GM12873 (cell line): Measurements from ENCODE around the gene GCK.

Experiments used
- TF ChIP-seq, protein P1 (sequence below): IDR thresholded peaks from 2 replicates; pipeline ENCODE4 v1.5.1; 2012; ENCODE audit warnings: low read depth, mild to moderate bottlenecking, moderate library complexity, low read length, control low read depth; ENCODE audit not compliant: insufficient read depth; ENCODE audit errors: missing control alignments

GCK gene

GRCh38 chr7:44232901-44233715, 43.9 kb upstream of the GCK start:
- TF ChIP-seq, protein P1, sequence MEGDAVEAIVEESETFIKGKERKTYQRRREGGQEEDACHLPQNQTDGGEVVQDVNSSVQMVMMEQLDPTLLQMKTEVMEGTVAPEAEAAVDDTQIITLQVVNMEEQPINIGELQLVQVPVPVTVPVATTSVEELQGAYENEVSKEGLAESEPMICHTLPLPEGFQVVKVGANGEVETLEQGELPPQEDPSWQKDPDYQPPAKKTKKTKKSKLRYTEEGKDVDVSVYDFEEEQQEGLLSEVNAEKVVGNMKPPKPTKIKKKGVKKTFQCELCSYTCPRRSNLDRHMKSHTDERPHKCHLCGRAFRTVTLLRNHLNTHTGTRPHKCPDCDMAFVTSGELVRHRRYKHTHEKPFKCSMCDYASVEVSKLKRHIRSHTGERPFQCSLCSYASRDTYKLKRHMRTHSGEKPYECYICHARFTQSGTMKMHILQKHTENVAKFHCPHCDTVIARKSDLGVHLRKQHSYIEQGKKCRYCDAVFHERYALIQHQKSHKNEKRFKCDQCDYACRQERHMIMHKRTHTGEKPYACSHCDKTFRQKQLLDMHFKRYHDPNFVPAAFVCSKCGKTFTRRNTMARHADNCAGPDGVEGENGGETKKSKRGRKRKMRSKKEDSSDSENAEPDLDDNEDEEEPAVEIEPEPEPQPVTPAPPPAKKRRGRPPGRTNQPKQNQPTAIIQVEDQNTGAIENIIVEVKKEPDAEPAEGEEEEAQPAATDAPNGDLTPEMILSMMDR, result no peak

DNA sequence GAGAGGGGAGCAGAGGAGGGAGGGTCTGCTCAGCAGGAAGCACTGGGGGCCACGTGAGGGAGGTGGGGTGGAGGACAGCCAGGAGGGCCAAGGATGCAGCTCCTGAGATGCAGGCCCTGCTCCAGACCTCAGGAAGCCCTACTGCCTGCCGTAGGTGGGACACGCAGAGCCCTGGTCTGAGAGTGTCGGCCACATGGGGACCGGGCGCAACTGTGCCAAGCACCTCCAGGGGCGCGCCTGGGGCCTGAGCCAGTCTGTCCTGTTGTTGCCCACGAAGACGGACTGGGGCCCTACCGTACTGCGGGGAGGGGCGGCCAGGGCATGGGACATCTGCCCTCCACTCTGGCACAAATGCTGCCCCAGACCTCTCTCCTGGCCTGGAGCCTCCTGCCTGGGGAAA, 43.2 kb upstream of the GCK start:
- TF ChIP-seq, protein P1, result no peak

- TF ChIP-seq, protein P1, result no peak
These were observed 41.8 kb upstream of the GCK start for GRCh38 chr7:44231088-44231487.

GRCh38 chr7:44230286-44230685, 41.0 kb upstream of the GCK start:
- TF ChIP-seq, protein P1, result no peak

GRCh38 chr7:44229546-44230105, 40.4 kb upstream of the GCK start:
- TF ChIP-seq, protein P1, result no peak

GRCh38 chr7:44228571-44229350, 39.5 kb upstream of the GCK start:
- TF ChIP-seq, protein P1, result no peak

GRCh38 chr7:44227911-44228310, 38.7 kb upstream of the GCK start:
- TF ChIP-seq, protein P1, result no peak
